Urothelium cell line (cell line): Measurements from ENCODE around the gene NDUFS8.

ENCODE experiments used
- DNase-seq: peaks from one replicate; pipeline ENCODE4 v3.0.0; 2011; ENCODE audit warnings: low spot score, mixed read lengths
- FAIRE-seq: peaks from 2 replicates; lab custom pipeline; 2011; peaks lifted over from hg19 to GRCh38; lab: Jason Lieb, UNC

Gene NDUFS8

GRCh38 chr11:68074584-68075352 lies 44.3 kb downstream of the NDUFS8 start:
- FAIRE-seq (no peak), DNase-seq (no peak)

- DNase-seq (no peak), FAIRE-seq (no peak)
Measured at GRCh38 chr11:68076371-68077042, 46.0 kb downstream of the NDUFS8 start.

GRCh38 chr11:68077617-68078582 lies 47.4 kb downstream of the NDUFS8 start:
- DNase-seq (no peak), FAIRE-seq (no peak)

- DNase-seq (no peak), FAIRE-seq (no peak)
Measured at GRCh38 chr11:68080860-68081259, 50.4 kb downstream of the NDUFS8 start.

- FAIRE-seq (no peak), DNase-seq (no peak)
Measured at GRCh38 chr11:68081691-68082090, 51.2 kb downstream of the NDUFS8 start.

GRCh38 chr11:68082481-68082880 lies 52.0 kb downstream of the NDUFS8 start:
- DNase-seq (no peak), FAIRE-seq (no peak)

GRCh38 chr11:68083517-68083916 lies 53.0 kb downstream of the NDUFS8 start:
- no peak for FAIRE-seq

More at GRCh38 chr11:68083517-68083916, 53.0 kb downstream of the NDUFS8 start:
- no peak for DNase-seq
